Epithelial cell of proximal tubule (primary cell): ENCODE measurements around the gene CACNB2. TPM values are rescaled to one million over a fixed set of nuclear protein-coding genes. Genes with fewer than 3 reads are reported as not detected.
"Not testable (repeated sequence)": the region's sequence is repeated elsewhere in the genome, so short reads cannot be mapped to it uniquely, and the experiment has no call there.

Experiments
- DNase-seq: peaks from one replicate; pipeline ENCODE4 v3.0.0-alpha.2; 2011; ENCODE audit warnings: low read depth
- H3K4me3 ChIP-seq: 2 replicates; pipeline ENCODE4 v1.5.1; 2011; ENCODE audit warnings: low read depth, mild to moderate bottlenecking, low read length
- CTCF ChIP-seq: conservative IDR thresholded peaks from 2 replicates; pipeline ENCODE4 v1.5.1; 2012; ENCODE audit warnings: low read depth, mild to moderate bottlenecking, low read length
- total RNA-seq: library from RNA; depleted of rRNA; stranded (reverse); fragments of >200 nt; gene quantifications from 2 replicates; pipeline ENCODE4 v1.2.3, GENCODE V29; 2015

CACNB2 gene
- total RNA-seq, 1 donor from 2014 or later, result not detected

GRCh38 chr10:18429335-18429734 lies 289.1 kb downstream of the CACNB2 start:
- H3K4me3 ChIP-seq, result no peak overlapping the region
- DNase-seq, result no peak
- TF ChIP-seq CTCF, result no peak

- H3K4me3 ChIP-seq, result no peak overlapping the region
- no peak for DNase-seq
- TF ChIP-seq CTCF, result no peak
Measured at GRCh38 chr10:18436902-18437301, 296.7 kb downstream of the CACNB2 start.

GRCh38 chr10:18437486-18437885 lies 297.3 kb downstream of the CACNB2 start:
- no peak overlapping the region for H3K4me3 ChIP-seq
- no peak for TF ChIP-seq CTCF
- no peak for DNase-seq

GRCh38 chr10:18438361-18439126 lies 298.3 kb downstream of the CACNB2 start:
- TF ChIP-seq CTCF, result no peak
- H3K4me3 ChIP-seq, result no peak overlapping the region
- no peak for DNase-seq

GRCh38 chr10:18439601-18440000 lies 299.4 kb downstream of the CACNB2 start:
- H3K4me3 ChIP-seq, result no peak overlapping the region
- no peak for TF ChIP-seq CTCF
- DNase-seq, result no peak

GRCh38 chr10:18445635-18446034 lies 305.4 kb downstream of the CACNB2 start:
- H3K4me3 ChIP-seq, DNase-seq: not testable (repeated sequence)

GRCh38 chr10:18446205-18446604 lies 306.0 kb downstream of the CACNB2 start:
- no peak overlapping the region for H3K4me3 ChIP-seq
- DNase-seq, result no peak
- no peak for TF ChIP-seq CTCF
